Gastrocnemius medialis (tissue), 4 donors: ENCODE results near the gene SPOCK1. TPM values are rescaled to one million over a fixed set of nuclear protein-coding genes. Genes with fewer than 3 reads are reported as not detected.
A peak's percentile ranks its signal among the peaks of the same experiment; 100 is the strongest.

Experiments
- ATAC-seq, 2 donors: fragments of 150-250 bp; one replicate each; pipeline ENCODE4 v1.9.1; 2016
- DNase-seq, 2 donors: peaks; one replicate each; pipeline ENCODE4 v3.0.0-alpha.2; 2019
- H3K27ac ChIP-seq, 4 donors: fragments of 200-600 bp; sonication (generic); 1 replicate in 1 of 4; 2 replicates in 3 of 4; pipeline ENCODE4 v1.5.1; 2016 to 2018; ENCODE audit warnings: mild to moderate bottlenecking in 2 of 4, moderate library complexity in 1 of 4
- H3K27me3 ChIP-seq, 3 donors: fragments of 200-600 bp; sonication (generic) in 2 of 3; 1 replicate in 1 of 3; 2 replicates in 2 of 3; pipeline versions ENCODE4 v1.5.1 to v1.6.0; 2016 to 2019; ENCODE audit warnings: mild to moderate bottlenecking in 1 of 3, moderate library complexity in 1 of 3
- H3K36me3 ChIP-seq, 2 donors: fragments of 200-600 bp; sonication (generic) in 1 of 2; one replicate each; pipeline ENCODE4 v1.5.1; 2017 to 2018
- H3K4me1 ChIP-seq, 2 donors: fragments of 200-600 bp; sonication (generic) in 1 of 2; one replicate each; pipeline ENCODE4 v1.5.1; 2016 to 2017; ENCODE audit warnings: mild to moderate bottlenecking in 2 of 2
- H3K4me3 ChIP-seq, 4 donors: fragments of 200-600 bp; sonication (generic) in 3 of 4; 1 replicate in 1 of 4; 2 replicates in 3 of 4; pipeline ENCODE4 v1.5.1; 2016 to 2019; ENCODE audit warnings: mild to moderate bottlenecking in 2 of 4
- H3K9me3 ChIP-seq, 3 donors: fragments of 200-600 bp; sonication (generic) in 2 of 3; 1 replicate in 1 of 3; 2 replicates in 2 of 3; pipeline ENCODE4 v1.5.1; 2016 to 2019
- CTCF ChIP-seq, 5 experiments: fragments of 450-650 bp in 3 of 5; fragments of 200-600 bp in 2 of 5; sonication (generic) in 2 of 5; IDR thresholded peaks in 4 of 5; conservative IDR thresholded peaks in 1 of 5; 1 replicate in 4 of 5; 2 replicates in 1 of 5; pipeline ENCODE4 v1.5.1; 2016 to 2019; ENCODE audit warnings: antibody characterized with exemption in 5 of 5, mild to moderate bottlenecking in 3 of 5, moderate library complexity in 3 of 5
- POLR2A ChIP-seq, 2 donors: fragments of 450-650 bp; IDR thresholded peaks; one replicate each; pipeline ENCODE4 v1.6.1; 2017; ENCODE audit warnings: antibody characterized with exemption in 2 of 2, mild to moderate bottlenecking in 2 of 2, moderate library complexity in 2 of 2
- in situ Hi-C, 4 donors: fragments of 200-750 bp; cut with MboI; loops; one replicate each; pipeline versions ENCODE4 v1.15.0 to v1.8.0; 2017; ENCODE audit warnings: low sequenced_read_pairs in 4 of 4
- intact Hi-C: fragments of 100-400 bp; cut with DNase I; formaldehyde crosslinking; loops from one replicate; pipeline ENCODE4 v1.15.1; 2023; ENCODE audit warnings: low total_unique reads
- total RNA-seq, 4 donors: library from RNA; depleted of rRNA; stranded (reverse); fragments of >200 nt; gene quantifications; one replicate each; pipeline versions ENCODE4 v1.1.0 to v1.2.3, GENCODE V29; 2016

The SPOCK1 gene
- total RNA-seq, 4 donors from 2014 or later, result 5.8 to 33.8 (median 25.3) TPM

GRCh38 chr5:137328991-137329390 is 170.1 kb downstream of the SPOCK1 start:
- no peaks in the 10 kb centered on the region for H3K9me3 ChIP-seq
- no peaks in the 10 kb centered on the region for H3K27me3 ChIP-seq
- in situ Hi-C loops, result loop anchor here in 1 of 4 donors (5.0 to 10.0 kb wide), 2 partner anchors 173 to 524 kb away; no protein-coding TSS in a partner anchor
- no peak overlapping the region for H3K4me3 ChIP-seq
- DNase-seq (no peak), ATAC-seq (no peak)
- intact Hi-C loops, result no loop called here
- H3K4me1 ChIP-seq, result no peaks in the 10 kb centered on the region
- no peaks in the 10 kb centered on the region for H3K36me3 ChIP-seq
- H3K27ac ChIP-seq, result no peak overlapping the region
- TF ChIP-seq POLR2A (IDR thresholded peaks at IDR 0.05), result no peak
- TF ChIP-seq CTCF (IDR thresholded peaks at IDR 0.05 in 4 of 5, conservative IDR thresholded peaks at IDR 0.05 in 1 of 5), result no peak

- Histone ChIP-seq H3K27me3 (no peaks in the 10 kb centered on the region), H3K36me3 (no peaks in the 10 kb centered on the region), H3K4me3 (no peak overlapping the region), H3K9me3 (no peaks in the 10 kb centered on the region), H3K27ac (no peak overlapping the region), H3K4me1 (no peaks in the 10 kb centered on the region)
- DNase-seq, result no peak
- in situ Hi-C loops, result loop anchor here in 1 of 4 donors (5.0 to 10.0 kb wide), 2 partner anchors 174 to 524 kb away; no protein-coding TSS in a partner anchor
- no peak for ATAC-seq
- TF ChIP-seq CTCF (IDR thresholded peaks at IDR 0.05 in 4 of 5, conservative IDR thresholded peaks at IDR 0.05 in 1 of 5) (no peak), POLR2A (IDR thresholded peaks at IDR 0.05) (no peak)
- intact Hi-C loops, result no loop called here
Observed at GRCh38 chr5:137328463-137328862, 170.7 kb downstream of the SPOCK1 start.

GRCh38 chr5:137325721-137326120 is 173.4 kb downstream of the SPOCK1 start:
- no peak for DNase-seq
- Histone ChIP-seq H3K4me3 (no peak overlapping the region), H3K36me3 (no peaks in the 10 kb centered on the region), H3K27me3 (no peaks in the 10 kb centered on the region), H3K9me3 (no peaks in the 10 kb centered on the region), H3K4me1 (no peaks in the 10 kb centered on the region), H3K27ac (no peak overlapping the region)
- TF ChIP-seq CTCF (IDR thresholded peaks at IDR 0.05 in 4 of 5, conservative IDR thresholded peaks at IDR 0.05 in 1 of 5) (no peak), POLR2A (IDR thresholded peaks at IDR 0.05) (no peak)
- intact Hi-C loops, result no loop called here
- in situ Hi-C loops, result loop anchor here in 1 of 4 donors (5.0 to 10.0 kb wide), 2 partner anchors 177 to 521 kb away; no protein-coding TSS in a partner anchor
- no peak for ATAC-seq

GRCh38 chr5:137320056-137321045 is 178.8 kb downstream of the SPOCK1 start:
- TF ChIP-seq CTCF (IDR thresholded peaks at IDR 0.05 in 4 of 5, conservative IDR thresholded peaks at IDR 0.05 in 1 of 5) (peak; percentile 67 to 87 (median 84)), POLR2A (IDR thresholded peaks at IDR 0.05) (no peak)
- ATAC-seq (peak in 1 of 2 donors; percentile 20), DNase-seq (peak; percentile 16 to 32)
- Histone ChIP-seq H3K27ac (no peak overlapping the region), H3K9me3 (no peaks in the 10 kb centered on the region), H3K4me3 (no peak overlapping the region), H3K27me3 (no peaks in the 10 kb centered on the region), H3K4me1 (peaks cover 9 to 20% of the 10 kb centered on the region in 2 donors), H3K36me3 (no peaks in the 10 kb centered on the region)
- intact Hi-C loops, result loop anchor here (1.0 kb wide), 1 partner anchor 178 kb away; no protein-coding TSS in a partner anchor
- in situ Hi-C loops, result loop anchor here in 2 of 4 donors (5.0 to 10.0 kb wide), 2 partner anchors 182 to 516 kb away; no protein-coding TSS in a partner anchor
